Ovary (tissue), 9 donors: Measurements from ENCODE around the gene TTC36. TPM values are rescaled to one million over a fixed set of nuclear protein-coding genes. Genes with fewer than 3 reads are reported as not detected.

ENCODE experiments used
- DNase-seq, 5 donors: peaks; one replicate each; pipeline ENCODE4 v3.0.0-alpha.2; 2019 to 2020
- H3K27ac ChIP-seq, 2 donors: fragments of 200-600 bp; one replicate each; pipeline versions ENCODE4 v1.5.1 to v1.8.0; 2019 to 2022
- H3K27me3 ChIP-seq: fragments of 200-600 bp; one replicate; pipeline ENCODE4 v1.8.0; 2022
- H3K36me3 ChIP-seq: fragments of 200-600 bp; sonication (generic); one replicate; pipeline ENCODE4 v1.5.1; 2019
- H3K4me1 ChIP-seq: one replicate; pipeline ENCODE4 v1.8.1; 2013; ENCODE audit warnings: mild to moderate bottlenecking, moderate library complexity; ENCODE audit not compliant: insufficient read depth
- H3K4me3 ChIP-seq: fragments of 200-600 bp; sonication (generic); one replicate; pipeline ENCODE4 v1.5.1; 2017
- H3K9me3 ChIP-seq, 2 donors: fragments of 200-600 bp in 1 of 2; sonication (generic) in 1 of 2; one replicate each; pipeline versions ENCODE4 v1.5.1 to v1.8.1; 2013 to 2019; ENCODE audit warnings: mild to moderate bottlenecking in 1 of 2, moderate library complexity in 1 of 2
- CTCF ChIP-seq, 3 donors: fragments of 450-650 bp in 2 of 3; fragments of 200-600 bp in 1 of 3; IDR thresholded peaks; one replicate each; pipeline versions ENCODE4 v1.5.1 to v1.8.0; 2016 to 2022; ENCODE audit warnings: antibody characterized with exemption in 3 of 3, mild to moderate bottlenecking in 1 of 3
- EP300 ChIP-seq: sonication (generic); formaldehyde crosslinking; IDR thresholded peaks from one replicate; pipeline ENCODE4 v1.6.1; 2017; ENCODE audit warnings: antibody characterized with exemption
- POLR2A ChIP-seq: fragments of 450-650 bp; IDR thresholded peaks from one replicate; pipeline ENCODE4 v1.6.1; 2017; ENCODE audit warnings: antibody characterized with exemption, mild to moderate bottlenecking, moderate library complexity
- WGBS, 3 donors: extraction: QIAGEN DNeasy Blood & Tissue Kit in 1 of 3; methylation state at CpG; one replicate each; pipeline versions ENCODE4 v1.1.5 to v1.1.7; 2013 to 2017; 5-methylcytosine and 5-hydroxymethylcytosine counted together
- intact Hi-C, 4 donors: fragments of 100-400 bp; cut with DNase I; formaldehyde crosslinking; loops; one replicate each; pipeline versions ENCODE4 v1.11.0 to v1.15.1; 2022 to 2023
- polyA plus RNA-seq, 2 donors: library from polyadenylated mRNA; stranded (reverse); fragments of 200-250 nt in 1 of 2; fragments of 350-450 nt in 1 of 2; fragmentation: Illumina TruSeq in 1 of 2; extraction: RNeasy Lipid Tissue Mini Kit (QIAGEN cat#74804) in 1 of 2; gene quantifications; one replicate each; pipeline ENCODE4 v1.2.3, GENCODE V29; 2013 to 2014
- total RNA-seq, 7 donors: library from RNA; depleted of rRNA in 2 of 7; stranded (reverse); fragments of >200 nt in 2 of 7; fragmentation: NEBNext Ultra II Directional in 3 of 7; extraction: Animal tissue kit (Norgen Biotek cat#: 25700) in 3 of 7; gene quantifications; one replicate each; pipeline versions ENCODE4 v1.1.0 to v1.2.4, GENCODE V29; 2016 to 2023
- donor health status: DM: no; HTN: no; CAD: no; lungs with moderate emphysema.
- donor health status: DM: no; HTN: no; CAD: no.
- donor health status: Bipolar disorder and iron deficiency.
- donor health status: DM: yes; HTN: yes; CAD: no.
- donor health status: DM: no; HTN: no; CAD: no.
- donor health status: DM: yes; HTN: yes; CAD: no.

TTC36 gene
- total and polyA plus RNA-seq, 9 donors, result 0.18 to 0.38 (median 0.37) TPM; not detected in 4

- no peak for DNase-seq
- intact Hi-C loops, result no loop called here
- 84 to 89% (median 88%) methylated on average over 5 of the region's 5 CpGs for WGBS, 3 donors
- no peaks in the 10 kb centered on the region for H3K27me3 ChIP-seq
- no peak for TF ChIP-seq CTCF (IDR thresholded peaks at IDR 0.05)
- TF ChIP-seq POLR2A, result no peak
- TF ChIP-seq EP300, result no peak
- no peaks in the 10 kb centered on the region for H3K9me3 ChIP-seq
- no peak overlapping the region for H3K4me3 ChIP-seq
- H3K36me3 ChIP-seq, result no peaks in the 10 kb centered on the region
- no peak overlapping the region for H3K27ac ChIP-seq
- H3K4me1 ChIP-seq, result peaks cover 3% of the 10 kb centered on the region
Measured at GRCh38 chr11:118536726-118537125, 9.5 kb downstream of the TTC36 start.

- Histone ChIP-seq H3K27ac (no peak overlapping the region), H3K4me3 (no peak overlapping the region), H3K4me1 (no peaks in the 10 kb centered on the region), H3K36me3 (no peaks in the 10 kb centered on the region), H3K27me3 (no peaks in the 10 kb centered on the region), H3K9me3 (no peaks in the 10 kb centered on the region)
- intact Hi-C loops, result no loop called here
- WGBS, 3 donors, result 80 to 89% (median 85%) methylated on average over 6 of the region's 6 CpGs
- no peak for DNase-seq
- no peak for TF ChIP-seq POLR2A
- no peak for TF ChIP-seq EP300
- TF ChIP-seq CTCF (IDR thresholded peaks at IDR 0.05), result no peak
Measured at GRCh38 chr11:118537409-118537980, 10.2 kb downstream of the TTC36 start.

DNA sequence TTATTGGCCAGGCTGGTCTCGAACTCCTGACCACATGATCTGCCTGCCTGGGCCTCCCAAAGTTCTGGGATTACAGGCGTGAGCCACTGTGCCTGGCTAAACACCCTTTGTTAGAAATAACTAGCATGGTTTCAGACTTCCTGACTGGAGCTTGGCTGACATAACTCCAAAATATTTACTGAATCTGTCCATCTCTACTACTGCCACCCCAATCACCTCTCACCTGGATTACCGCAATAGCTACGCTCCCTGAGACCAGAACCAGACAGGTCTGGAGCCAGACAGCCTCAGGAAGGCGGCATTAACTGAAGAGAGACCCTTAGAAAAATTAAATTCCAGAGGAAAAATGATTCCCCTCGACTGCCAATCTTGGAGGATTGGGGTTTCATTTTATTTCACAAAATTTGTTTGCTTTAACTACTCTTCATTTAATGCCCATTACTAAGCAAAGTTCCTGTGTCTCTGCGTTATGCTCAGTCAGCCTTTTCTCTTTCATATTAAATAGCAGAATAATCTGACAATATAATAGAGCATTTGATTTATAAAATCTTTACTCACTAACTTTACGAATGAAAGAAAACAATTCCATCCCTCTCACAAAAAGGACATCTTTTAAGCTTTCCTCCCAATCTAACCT is 16.9 kb downstream of the TTC36 start:
- TF ChIP-seq EP300 (no peak), POLR2A (no peak), CTCF (IDR thresholded peaks at IDR 0.05) (no peak)
- 86 to 93% (median 86%) methylated on average over 8 of the region's 8 CpGs for WGBS, 3 donors
- H3K36me3 ChIP-seq, result no peaks in the 10 kb centered on the region
- H3K4me3 ChIP-seq, result no peak overlapping the region
- no peak overlapping the region for H3K27ac ChIP-seq
- intact Hi-C loops, result no loop called here
- H3K27me3 ChIP-seq, result no peaks in the 10 kb centered on the region
- H3K9me3 ChIP-seq, result no peaks in the 10 kb centered on the region
- H3K4me1 ChIP-seq, result no peaks in the 10 kb centered on the region
- DNase-seq, result no peak

GRCh38 chr11:118544647-118545010 is 17.4 kb downstream of the TTC36 start:
- H3K27ac ChIP-seq, result no peak overlapping the region
- TF ChIP-seq EP300 (no peak), CTCF (IDR thresholded peaks at IDR 0.05) (no peak), POLR2A (no peak)
- H3K4me1 ChIP-seq, result no peaks in the 10 kb centered on the region
- no peaks in the 10 kb centered on the region for H3K36me3 ChIP-seq
- DNase-seq, result no peak
- no peak overlapping the region for H3K4me3 ChIP-seq
- H3K9me3 ChIP-seq, result no peaks in the 10 kb centered on the region
- intact Hi-C loops, result no loop called here
- 77 to 80% (median 78%) methylated on average over 3 of the region's 3 CpGs for WGBS, 3 donors
- no peaks in the 10 kb centered on the region for H3K27me3 ChIP-seq
